GM10266 (cell line): Measurements from ENCODE around the gene MIPEP.
A peak's percentile ranks its signal among the peaks of the same experiment; 100 is the strongest.
"Not testable (repeated sequence)": the region's sequence is repeated elsewhere in the genome, so short reads cannot be mapped to it uniquely, and the experiment has no call there.

Experiments
- DNase-seq: peaks from one replicate; pipeline ENCODE4 v3.0.0; 2012; ENCODE audit errors: extremely low spot score
- TF ChIP-seq, protein P1 (sequence below): IDR thresholded peaks from 2 replicates; pipeline ENCODE4 v1.5.1; 2012; ENCODE audit warnings: mild to moderate bottlenecking, low read depth; ENCODE audit not compliant: control insufficient read depth, insufficient read depth; ENCODE audit errors: missing control alignments

The MIPEP gene

DNA sequence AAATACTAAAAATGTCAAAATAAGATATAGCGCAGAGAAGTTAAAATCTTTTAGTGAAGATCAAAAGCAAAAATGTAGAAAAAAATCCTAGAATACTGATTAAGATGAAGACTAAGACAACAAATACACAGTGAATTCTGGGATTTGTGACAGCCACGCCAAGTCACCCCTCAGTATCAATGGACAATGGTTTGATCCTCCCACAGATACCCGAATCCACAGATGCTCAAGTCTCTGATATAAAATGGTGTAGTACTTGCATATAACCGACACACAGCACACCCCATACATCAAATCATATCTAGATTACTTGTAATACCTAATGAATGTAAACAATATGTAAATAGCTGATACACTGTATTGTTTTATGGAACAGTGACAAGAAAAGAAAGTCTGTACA is 5.9 kb downstream of the MIPEP start:
- TF ChIP-seq, protein P1, sequence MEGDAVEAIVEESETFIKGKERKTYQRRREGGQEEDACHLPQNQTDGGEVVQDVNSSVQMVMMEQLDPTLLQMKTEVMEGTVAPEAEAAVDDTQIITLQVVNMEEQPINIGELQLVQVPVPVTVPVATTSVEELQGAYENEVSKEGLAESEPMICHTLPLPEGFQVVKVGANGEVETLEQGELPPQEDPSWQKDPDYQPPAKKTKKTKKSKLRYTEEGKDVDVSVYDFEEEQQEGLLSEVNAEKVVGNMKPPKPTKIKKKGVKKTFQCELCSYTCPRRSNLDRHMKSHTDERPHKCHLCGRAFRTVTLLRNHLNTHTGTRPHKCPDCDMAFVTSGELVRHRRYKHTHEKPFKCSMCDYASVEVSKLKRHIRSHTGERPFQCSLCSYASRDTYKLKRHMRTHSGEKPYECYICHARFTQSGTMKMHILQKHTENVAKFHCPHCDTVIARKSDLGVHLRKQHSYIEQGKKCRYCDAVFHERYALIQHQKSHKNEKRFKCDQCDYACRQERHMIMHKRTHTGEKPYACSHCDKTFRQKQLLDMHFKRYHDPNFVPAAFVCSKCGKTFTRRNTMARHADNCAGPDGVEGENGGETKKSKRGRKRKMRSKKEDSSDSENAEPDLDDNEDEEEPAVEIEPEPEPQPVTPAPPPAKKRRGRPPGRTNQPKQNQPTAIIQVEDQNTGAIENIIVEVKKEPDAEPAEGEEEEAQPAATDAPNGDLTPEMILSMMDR: no peak
- DNase-seq: no peak

DNA sequence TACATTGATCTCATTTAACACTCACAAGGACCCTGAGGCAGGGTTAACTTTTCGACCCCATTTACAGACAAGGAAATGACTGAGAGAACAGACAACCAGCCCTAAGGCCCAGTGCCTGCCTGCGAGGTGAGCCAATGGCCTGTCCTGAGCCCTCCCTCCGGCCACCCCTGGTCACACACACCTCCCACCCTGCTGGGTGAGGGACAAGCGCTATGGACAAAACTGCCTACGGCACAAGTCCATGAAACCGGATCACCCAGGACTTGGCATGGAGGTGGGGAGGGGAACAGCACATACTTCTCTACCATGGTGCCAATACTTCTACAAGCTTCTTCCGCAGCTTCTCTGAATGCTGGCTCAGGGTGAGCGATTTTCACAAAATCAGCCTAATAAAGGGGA is 7.8 kb downstream of the MIPEP start:
- DNase-seq: not testable (repeated sequence)

DNA sequence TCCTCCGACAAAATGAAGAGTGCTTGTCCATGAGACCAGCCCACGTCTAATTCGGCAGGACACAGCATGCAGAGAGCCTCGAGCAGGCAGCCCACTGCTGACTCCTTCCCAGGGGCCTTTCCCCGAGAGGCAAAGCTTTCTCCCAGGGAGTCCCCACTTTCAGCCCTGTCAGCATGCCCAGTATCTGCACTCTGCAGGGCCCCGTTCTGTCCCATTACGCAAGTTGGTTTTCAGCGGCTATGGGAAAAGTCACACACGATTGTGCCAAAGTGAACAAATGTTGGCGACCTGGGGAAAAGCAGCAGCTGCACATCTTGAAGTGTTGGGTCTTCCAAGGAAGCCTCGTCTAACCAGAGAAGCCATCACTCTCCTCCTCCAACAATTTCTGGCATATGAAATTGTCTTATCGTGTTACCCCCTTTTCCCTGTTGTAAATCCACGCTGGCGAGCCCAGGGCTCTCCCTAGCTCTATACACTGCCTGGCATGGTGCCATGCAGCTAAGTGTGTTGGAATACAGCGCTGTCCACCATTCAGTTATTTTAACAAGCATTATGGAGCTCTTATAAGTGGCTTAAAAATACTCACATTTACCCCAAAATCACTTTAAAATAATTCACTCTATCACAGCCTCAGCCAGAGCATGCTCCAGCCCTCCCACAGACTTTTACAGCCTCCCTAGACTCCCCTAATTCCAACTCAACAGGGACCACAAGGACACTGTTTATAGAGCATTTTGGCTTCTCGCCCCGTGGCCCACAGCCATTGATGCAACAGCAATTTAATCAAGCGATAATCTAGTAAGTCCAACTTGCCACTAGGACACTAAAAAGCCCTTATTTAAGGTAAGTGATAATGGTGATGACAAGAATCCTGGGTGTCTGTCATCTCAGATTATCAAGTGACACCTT is 8.5 kb downstream of the MIPEP start:
- DNase-seq: not testable (repeated sequence)

DNA sequence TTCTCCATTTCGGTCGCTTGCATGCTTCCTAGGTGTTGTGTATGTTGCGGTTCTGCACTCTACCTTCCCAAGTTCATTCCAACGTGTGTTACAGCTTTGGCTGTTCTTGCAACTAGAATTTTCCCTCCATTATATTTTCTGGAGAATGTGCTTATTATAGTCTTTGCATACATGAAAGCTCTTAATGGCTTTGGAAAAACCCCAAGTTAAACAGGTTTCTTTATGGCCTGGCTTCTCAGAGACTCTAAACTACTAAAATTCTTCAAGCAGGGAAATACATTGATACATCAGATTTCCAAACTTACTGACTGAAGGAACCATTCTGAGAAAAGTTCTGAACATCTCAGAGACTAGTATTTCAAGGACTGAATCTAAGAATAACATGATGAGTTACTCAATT is 11.9 kb downstream of the MIPEP start:
- TF ChIP-seq, protein P1: no peak
- no peak for DNase-seq

DNA sequence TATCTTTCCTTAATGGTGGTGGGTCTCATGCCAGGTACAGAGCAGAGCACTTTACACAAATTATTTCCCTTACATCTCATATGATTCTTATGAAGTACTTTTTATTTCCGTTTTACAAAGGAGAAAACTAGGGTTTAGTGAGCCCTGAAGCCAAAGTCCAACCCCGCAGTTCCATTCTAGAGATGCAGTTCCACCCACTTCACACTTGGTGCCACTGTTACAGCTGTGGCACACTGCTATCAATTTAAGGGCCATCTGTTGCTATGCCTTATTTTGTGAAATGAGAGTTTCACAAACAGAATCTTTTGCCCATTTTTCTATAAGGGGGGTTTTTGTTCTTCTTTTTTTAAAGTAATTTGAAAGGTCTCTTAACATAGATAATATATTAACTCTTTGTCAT is 12.9 kb downstream of the MIPEP start:
- DNase-seq: no peak
- TF ChIP-seq, protein P1: peak; percentile 8

DNA sequence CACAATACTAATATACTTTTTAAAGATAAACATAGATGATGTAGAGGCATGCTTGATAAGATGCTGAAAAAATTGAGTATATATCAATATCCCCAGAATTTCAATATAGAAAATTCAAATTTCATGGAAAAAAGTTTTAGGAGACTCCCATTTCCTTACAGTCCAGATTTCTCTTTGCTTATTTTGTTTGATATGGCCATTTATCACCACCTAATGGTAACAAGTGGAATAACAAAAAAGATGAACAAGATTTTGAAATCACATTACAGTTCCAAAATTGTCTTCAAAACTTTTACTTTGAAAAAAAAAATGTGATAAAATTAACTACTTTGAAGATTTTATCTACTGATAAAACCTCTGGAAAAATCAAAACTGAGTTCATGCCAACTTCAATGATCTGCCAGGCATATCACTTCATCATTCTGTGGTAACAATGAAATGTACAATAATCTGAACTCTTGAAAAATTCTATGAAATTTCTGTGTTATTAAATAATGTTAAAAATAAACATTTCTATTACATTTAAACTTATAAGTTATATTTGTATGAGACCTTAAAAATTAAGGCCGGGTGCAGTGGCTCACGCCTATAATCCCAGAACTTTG is 17.5 kb downstream of the MIPEP start:
- DNase-seq: peak; percentile 37
- TF ChIP-seq, protein P1: peak; percentile 54

DNA sequence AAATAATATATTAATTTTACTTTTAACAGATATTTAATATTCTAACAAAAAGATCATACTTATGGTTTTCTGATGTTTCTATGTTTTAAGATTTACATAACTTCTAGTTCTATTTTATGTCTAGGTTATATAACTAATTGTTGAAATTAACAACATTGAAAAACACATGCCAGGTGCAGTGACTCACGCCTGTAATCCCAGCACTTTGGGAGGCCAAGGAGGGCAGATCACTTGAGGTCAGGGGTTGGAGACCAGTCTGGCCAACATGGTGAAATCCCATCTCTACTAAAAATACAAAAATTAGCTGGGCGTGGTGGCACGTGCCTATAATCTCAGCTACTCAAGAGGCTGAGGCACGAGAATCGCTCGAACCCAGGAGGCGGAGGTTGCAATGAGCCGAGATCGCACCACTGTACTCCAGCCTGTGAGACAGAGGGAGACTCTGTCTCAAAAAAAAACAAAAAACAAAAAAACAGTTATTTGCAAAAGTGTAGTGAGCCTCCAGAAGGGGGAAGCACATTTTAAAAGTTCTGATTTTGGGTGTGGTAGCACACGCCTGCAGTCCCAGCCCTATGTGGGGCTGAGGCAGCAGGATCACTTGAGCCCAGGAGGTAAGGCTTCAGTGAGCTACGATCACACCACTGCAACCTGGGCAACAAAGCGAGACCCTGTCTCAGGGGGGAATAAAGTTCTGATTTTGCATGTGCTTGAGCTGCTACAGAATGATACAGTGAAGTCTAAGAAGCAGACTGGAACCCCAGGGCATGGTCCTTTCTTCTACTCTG is 18.7 kb downstream of the MIPEP start:
- no peak for DNase-seq
- TF ChIP-seq, protein P1: no peak

DNA sequence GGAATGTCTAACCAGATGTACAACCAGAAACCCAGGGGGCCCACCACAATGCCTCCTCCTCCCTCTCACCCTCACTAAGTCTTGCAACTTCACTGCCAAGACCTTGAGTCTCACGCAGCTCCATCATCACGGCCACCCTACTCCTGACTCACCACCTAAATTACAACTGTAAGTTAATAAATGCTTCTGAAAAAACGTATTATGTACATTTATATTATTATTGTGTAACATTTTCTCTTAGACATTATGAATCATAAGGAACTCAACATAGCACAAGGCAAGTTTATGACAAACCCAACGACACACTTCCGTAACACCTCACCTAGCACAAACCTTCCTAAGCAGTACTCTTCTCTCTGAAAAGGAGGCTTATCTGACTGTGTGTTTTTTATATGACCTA is 20.7 kb downstream of the MIPEP start:
- TF ChIP-seq, protein P1: no peak
- no peak for DNase-seq
